ENCODE measurements around the gene ZFYVE27. TPM values are rescaled to one million over a fixed set of nuclear protein-coding genes. Genes with fewer than 3 reads are reported as not detected.

ZFYVE27 gene
- total and polyA plus RNA-seq, 2 donors from 2014 or later, result 23.3 to 34.4 TPM

DNA sequence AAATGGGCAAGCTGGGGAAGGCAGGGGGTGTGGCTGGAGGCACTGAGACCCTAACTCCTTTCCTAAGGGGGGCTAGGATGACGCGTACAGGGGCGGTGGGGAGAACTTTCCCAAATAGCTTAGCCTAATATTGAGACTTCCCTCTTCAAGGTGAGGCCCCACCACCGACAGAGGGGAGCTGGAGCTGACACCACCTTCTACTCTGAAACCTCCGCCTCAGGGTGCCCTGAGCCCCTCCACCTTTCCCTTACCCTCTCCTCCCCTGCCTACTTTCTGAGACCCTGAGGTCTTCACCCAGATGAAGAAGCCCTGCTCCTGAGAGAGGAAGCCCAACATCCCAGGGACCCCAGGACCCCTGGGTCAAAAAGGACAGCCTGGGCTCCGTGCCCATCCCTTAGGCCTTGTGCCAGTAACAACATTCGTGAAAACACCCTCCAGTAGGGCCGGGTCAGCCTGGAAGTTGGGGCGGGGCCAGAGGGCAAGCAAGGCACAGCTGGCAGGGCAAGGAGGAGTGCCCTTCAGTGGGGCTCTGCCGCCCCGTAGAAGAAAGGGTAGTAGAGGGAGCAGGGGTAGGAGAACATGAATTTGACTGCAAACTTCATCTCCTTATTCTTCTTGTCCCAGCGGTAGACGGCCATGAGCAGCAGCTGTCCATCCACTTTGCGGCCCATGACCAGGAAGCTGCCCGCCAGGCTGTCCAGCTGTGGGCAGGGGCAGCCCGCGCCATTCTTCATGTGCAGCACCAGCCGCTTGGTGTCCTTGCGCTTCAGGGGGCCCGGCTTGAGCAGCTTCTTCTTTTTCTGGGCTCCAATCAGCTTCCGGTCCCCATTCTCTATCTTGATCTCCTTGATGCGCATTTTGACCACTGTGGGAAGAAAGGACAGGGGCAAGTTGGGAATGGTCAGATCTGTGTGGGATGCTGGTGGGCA lies 30.3 kb downstream of the ZFYVE27 start:
- H3K27me3 ChIP-seq (ENCODE audit: control insufficient read depth, insufficient read depth, low read length), result peaks cover 11% of the 10 kb centered on the region
- no peak for DNase-seq
- H3K27ac ChIP-seq (ENCODE audit: low read depth in 2 of 2, low read length in 2 of 2), result no peak overlapping the region
- FAIRE-seq, result no peak
- no peaks in the 10 kb centered on the region for H3K36me3 ChIP-seq (ENCODE audit: control insufficient read depth in 2 of 3, insufficient read depth in 3 of 3, low read length in 3 of 3)
- H3K4me1 ChIP-seq (ENCODE audit: control insufficient read depth in 2 of 3, insufficient read depth in 2 of 3, low read depth in 1 of 3, low read length in 3 of 3), result peaks cover 0 to 3% (median 0%) of the 10 kb centered on the region in 3 donors
- no peak overlapping the region for H3K9ac ChIP-seq (ENCODE audit: low read length in 3 of 3)
- intact Hi-C loops (cut with DNase I), result no loop called here
- no peaks in the 10 kb centered on the region for H3K9me3 ChIP-seq (ENCODE audit: control insufficient read depth in 2 of 3, insufficient read depth in 1 of 3, low read length in 3 of 3)
- TF ChIP-seq, protein P1, sequence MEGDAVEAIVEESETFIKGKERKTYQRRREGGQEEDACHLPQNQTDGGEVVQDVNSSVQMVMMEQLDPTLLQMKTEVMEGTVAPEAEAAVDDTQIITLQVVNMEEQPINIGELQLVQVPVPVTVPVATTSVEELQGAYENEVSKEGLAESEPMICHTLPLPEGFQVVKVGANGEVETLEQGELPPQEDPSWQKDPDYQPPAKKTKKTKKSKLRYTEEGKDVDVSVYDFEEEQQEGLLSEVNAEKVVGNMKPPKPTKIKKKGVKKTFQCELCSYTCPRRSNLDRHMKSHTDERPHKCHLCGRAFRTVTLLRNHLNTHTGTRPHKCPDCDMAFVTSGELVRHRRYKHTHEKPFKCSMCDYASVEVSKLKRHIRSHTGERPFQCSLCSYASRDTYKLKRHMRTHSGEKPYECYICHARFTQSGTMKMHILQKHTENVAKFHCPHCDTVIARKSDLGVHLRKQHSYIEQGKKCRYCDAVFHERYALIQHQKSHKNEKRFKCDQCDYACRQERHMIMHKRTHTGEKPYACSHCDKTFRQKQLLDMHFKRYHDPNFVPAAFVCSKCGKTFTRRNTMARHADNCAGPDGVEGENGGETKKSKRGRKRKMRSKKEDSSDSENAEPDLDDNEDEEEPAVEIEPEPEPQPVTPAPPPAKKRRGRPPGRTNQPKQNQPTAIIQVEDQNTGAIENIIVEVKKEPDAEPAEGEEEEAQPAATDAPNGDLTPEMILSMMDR (IDR thresholded peaks at IDR 0.05; ENCODE audit: borderline replicate concordance, extremely low read depth, insufficient read depth), result no peak
- no peak overlapping the region for H3K4me3 ChIP-seq (ENCODE audit: low read length in 3 of 3)

GRCh38 chr10:97768322-97769315 lies 31.7 kb downstream of the ZFYVE27 start:
- Histone ChIP-seq H3K4me3 (ENCODE audit: low read length in 3 of 3) (no peak overlapping the region), H3K9me3 (ENCODE audit: control insufficient read depth in 2 of 3, insufficient read depth in 1 of 3, low read length in 3 of 3) (no peaks in the 10 kb centered on the region), H3K9ac (ENCODE audit: low read length in 3 of 3) (no peak overlapping the region), H3K36me3 (ENCODE audit: control insufficient read depth in 2 of 3, insufficient read depth in 3 of 3, low read length in 3 of 3) (no peaks in the 10 kb centered on the region), H3K4me1 (ENCODE audit: control insufficient read depth in 2 of 3, insufficient read depth in 2 of 3, low read depth in 1 of 3, low read length in 3 of 3) (peaks cover 0 to 3% (median 0%) of the 10 kb centered on the region in 3 donors), H3K27me3 (ENCODE audit: control insufficient read depth, insufficient read depth, low read length) (peaks cover 11% of the 10 kb centered on the region), H3K27ac (ENCODE audit: low read depth in 2 of 2, low read length in 2 of 2) (no peak overlapping the region)
- no peak for FAIRE-seq
- intact Hi-C loops (cut with DNase I), result no loop called here
- TF ChIP-seq, protein P1 (IDR thresholded peaks at IDR 0.05; ENCODE audit: borderline replicate concordance, extremely low read depth, insufficient read depth), result no peak
- no peak for DNase-seq

DNA sequence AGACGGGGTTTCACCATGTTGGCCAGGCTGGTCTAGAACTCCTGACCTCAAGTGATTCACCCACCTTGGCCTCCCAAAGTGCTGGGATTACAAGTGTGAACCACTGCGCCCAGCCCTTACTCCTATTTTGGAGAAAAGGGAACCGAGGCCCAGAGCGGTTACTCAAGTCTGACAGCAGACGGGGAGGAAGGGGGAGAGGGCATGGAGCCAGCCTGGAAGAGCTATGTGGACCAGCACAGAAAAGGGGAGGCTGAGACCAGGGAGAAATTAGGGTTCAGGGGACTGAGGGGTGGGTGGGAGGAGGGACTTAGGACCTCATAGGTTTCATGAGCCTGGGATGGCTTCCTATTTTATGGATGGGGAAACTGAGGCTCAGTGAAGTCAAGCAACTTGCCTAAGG lies 33.3 kb downstream of the ZFYVE27 start:
- intact Hi-C loops (cut with DNase I), result no loop called here
- H3K4me3 ChIP-seq (ENCODE audit: low read length in 3 of 3), result no peak overlapping the region
- no peak for DNase-seq

More for the DNA sequence above, 33.3 kb downstream of the ZFYVE27 start:
- H3K27ac ChIP-seq (ENCODE audit: low read depth in 2 of 2, low read length in 2 of 2), result no peak overlapping the region
- TF ChIP-seq, protein P1 (IDR thresholded peaks at IDR 0.05; ENCODE audit: borderline replicate concordance, extremely low read depth, insufficient read depth), result no peak
- H3K9me3 ChIP-seq (ENCODE audit: control insufficient read depth in 2 of 3, insufficient read depth in 1 of 3, low read length in 3 of 3), result no peaks in the 10 kb centered on the region
- no peaks in the 10 kb centered on the region for H3K36me3 ChIP-seq (ENCODE audit: control insufficient read depth in 2 of 3, insufficient read depth in 3 of 3, low read length in 3 of 3)
- H3K4me1 ChIP-seq (ENCODE audit: control insufficient read depth in 2 of 3, insufficient read depth in 2 of 3, low read depth in 1 of 3, low read length in 3 of 3), result peaks cover 0 to 3% (median 0%) of the 10 kb centered on the region in 3 donors
- no peak for FAIRE-seq
- H3K27me3 ChIP-seq (ENCODE audit: control insufficient read depth, insufficient read depth, low read length), result peaks cover 11% of the 10 kb centered on the region
- H3K9ac ChIP-seq (ENCODE audit: low read length in 3 of 3), result no peak overlapping the region
